ENCODE data around the gene MCIDAS.

DNA sequence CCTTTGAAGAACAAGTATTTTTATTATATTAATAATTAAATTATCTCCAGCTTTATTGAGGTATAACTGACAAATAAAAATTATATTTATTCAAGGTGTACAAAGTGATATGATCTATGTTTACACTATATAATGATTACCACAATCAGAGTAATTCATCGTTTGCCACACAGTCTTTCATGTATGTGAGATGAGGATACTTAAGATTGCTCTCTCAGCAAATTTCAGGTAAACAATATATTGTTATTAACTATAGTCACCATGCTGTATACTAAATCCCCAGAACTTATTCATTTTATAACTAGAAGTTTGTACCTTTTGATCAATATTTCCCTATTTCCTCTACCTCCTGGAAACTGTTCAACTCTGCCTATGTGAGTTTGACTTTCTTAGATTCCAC, 22.9 kb upstream of the MCIDAS start:
- no peak for TF ChIP-seq YY1 (IDR thresholded peaks at IDR 0.05; ENCODE audit: low read depth)
- TF ChIP-seq, protein P1, sequence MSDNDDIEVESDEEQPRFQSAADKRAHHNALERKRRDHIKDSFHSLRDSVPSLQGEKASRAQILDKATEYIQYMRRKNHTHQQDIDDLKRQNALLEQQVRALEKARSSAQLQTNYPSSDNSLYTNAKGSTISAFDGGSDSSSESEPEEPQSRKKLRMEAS (IDR thresholded peaks at IDR 0.05; ENCODE audit: low read depth), result no peak
